Measurements from ENCODE around the gene MED15. TPM values are rescaled to one million over a fixed set of nuclear protein-coding genes. Genes with fewer than 3 reads are reported as not detected.

The MED15 gene
- total RNA-seq, 1 donor from 2014 or later: 20.5 TPM

DNA sequence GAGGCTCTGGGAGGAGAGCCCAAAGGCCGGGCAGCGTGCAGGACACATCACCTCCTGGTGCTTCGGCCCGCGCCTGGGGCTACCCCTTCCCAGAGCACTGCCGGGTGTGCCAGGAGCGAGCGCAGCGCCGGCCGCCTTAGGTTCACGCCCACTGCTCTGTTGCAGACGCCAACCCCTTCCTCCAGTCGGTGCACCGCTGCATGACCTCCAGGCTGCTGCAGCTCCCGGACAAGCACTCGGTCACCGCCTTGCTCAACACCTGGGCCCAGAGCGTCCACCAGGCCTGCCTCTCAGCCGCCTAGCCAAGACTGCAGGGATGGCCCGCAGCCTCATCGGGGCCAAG, 79.0 kb downstream of the MED15 start:
- Histone ChIP-seq H3K4me3 (ENCODE audit: low read depth, low read length) (no peak overlapping the region), H3K27me3 (ENCODE audit: control insufficient read depth, insufficient read depth, low read length) (no peaks in the 10 kb centered on the region), H3K36me3 (ENCODE audit: control insufficient read depth, insufficient read depth, low read length) (peaks cover 39% of the 10 kb centered on the region)
- no peak for FAIRE-seq
- TF ChIP-seq CTCF (IDR thresholded peaks at IDR 0.05; ENCODE audit: insufficient read depth, low read length, severe bottlenecking): no peak
- no peak for DNase-seq (ENCODE audit: low read depth)

DNA sequence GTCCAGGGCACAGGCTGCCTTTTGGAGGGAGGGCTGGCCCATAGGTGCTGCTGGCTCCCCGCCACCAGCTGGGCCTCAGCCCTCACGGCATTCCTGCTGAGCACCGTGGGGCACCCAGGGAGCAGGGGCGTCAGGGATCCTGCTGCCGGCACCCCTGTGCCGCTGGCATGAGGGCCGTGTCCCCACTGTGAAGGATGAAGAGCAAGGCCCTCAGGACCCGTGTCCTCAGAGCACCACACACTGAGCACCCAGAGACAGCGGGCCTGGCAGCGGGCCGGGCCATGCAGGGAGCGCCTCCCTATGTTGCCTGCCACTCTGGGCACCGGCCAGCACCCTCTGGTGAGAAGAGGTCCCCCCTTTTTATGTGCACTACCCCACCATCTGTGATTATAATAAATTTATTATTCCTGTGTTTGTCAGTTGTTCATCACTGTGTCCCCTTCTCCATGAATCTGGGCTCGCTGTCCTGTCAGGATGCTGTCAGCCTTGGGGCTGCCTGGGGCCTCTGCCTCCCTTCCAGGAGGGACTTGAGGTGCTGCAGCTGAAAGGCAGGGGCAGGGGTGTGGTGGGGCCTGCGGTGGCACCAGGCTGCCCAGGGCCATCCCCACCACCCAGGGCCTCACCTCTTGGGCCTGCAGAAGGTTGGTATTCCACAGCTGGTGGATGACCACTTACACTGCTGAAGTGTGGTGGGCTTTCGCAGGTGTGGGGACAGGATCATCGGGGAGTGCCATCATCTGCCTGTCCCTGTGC, 80.0 kb downstream of the MED15 start:
- Histone ChIP-seq H3K36me3 (ENCODE audit: control insufficient read depth, insufficient read depth, low read length) (peaks cover 33% of the 10 kb centered on the region), H3K27me3 (ENCODE audit: control insufficient read depth, insufficient read depth, low read length) (no peaks in the 10 kb centered on the region), H3K4me3 (ENCODE audit: low read depth, low read length) (no peak overlapping the region)
- DNase-seq (ENCODE audit: low read depth) (no peak), FAIRE-seq (no peak)
- TF ChIP-seq CTCF (IDR thresholded peaks at IDR 0.05; ENCODE audit: insufficient read depth, low read length, severe bottlenecking): no peak

- no peak overlapping the region for H3K4me3 ChIP-seq (ENCODE audit: low read depth, low read length)
- DNase-seq (ENCODE audit: low read depth) (no peak), FAIRE-seq (no peak)
- H3K36me3 ChIP-seq (ENCODE audit: control insufficient read depth, insufficient read depth, low read length): peaks cover 24% of the 10 kb centered on the region
- no peaks in the 10 kb centered on the region for H3K27me3 ChIP-seq (ENCODE audit: control insufficient read depth, insufficient read depth, low read length)
- no peak for TF ChIP-seq CTCF (IDR thresholded peaks at IDR 0.05; ENCODE audit: insufficient read depth, low read length, severe bottlenecking)
Measured at GRCh38 chr22:20588092-20588842, 80.9 kb downstream of the MED15 start.

GRCh38 chr22:20588843-20589581, 81.6 kb downstream of the MED15 start:
- FAIRE-seq: no peak
- peaks cover 21% of the 10 kb centered on the region for H3K36me3 ChIP-seq (ENCODE audit: control insufficient read depth, insufficient read depth, low read length)
- no peaks in the 10 kb centered on the region for H3K27me3 ChIP-seq (ENCODE audit: control insufficient read depth, insufficient read depth, low read length)
- DNase-seq (ENCODE audit: low read depth): peak; percentile 8
- no peak for TF ChIP-seq CTCF (IDR thresholded peaks at IDR 0.05; ENCODE audit: insufficient read depth, low read length, severe bottlenecking)
- no peak overlapping the region for H3K4me3 ChIP-seq (ENCODE audit: low read depth, low read length)

DNA sequence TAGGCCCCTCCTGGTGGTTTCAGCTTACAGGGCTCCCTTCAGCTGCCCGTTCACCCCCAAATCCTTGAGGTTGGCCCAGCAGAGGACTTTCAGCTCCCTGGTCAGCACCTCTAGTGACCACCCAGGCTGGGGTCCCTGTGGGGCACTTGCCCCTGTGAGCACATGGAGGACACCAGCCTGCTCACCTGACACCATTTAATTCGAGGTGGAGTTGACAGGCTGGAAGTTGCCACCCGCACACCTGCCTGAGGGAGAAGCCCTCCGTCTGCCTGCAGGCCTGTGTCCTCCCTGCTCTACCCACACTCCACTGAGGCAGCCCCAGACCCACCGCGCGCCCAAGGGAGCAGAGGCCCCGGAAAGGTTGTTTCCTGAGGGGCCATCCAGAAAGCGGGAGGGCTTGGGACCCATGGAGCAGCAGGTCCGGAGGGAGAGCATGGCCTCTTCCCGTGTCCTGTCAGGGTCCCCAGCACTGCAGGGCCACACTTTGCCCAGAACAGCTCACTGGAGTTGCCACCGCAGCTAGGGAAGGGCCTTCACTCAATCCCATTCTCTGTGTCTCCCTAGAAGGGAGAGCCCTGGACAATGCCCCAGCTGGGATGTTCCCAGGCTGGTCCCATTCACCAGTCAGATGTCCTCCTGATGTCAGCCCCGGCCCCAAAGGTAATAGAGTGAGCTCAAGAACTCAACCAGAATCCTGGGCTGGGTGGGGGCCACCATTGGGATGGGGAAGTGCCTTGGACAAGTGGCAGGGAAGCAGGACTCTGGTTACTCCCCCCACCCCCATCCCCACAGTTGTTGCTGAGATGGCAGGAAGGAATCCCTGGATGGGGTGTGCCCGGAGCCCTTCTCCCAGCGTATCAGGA, 82.4 kb downstream of the MED15 start:
- Histone ChIP-seq H3K4me3 (ENCODE audit: low read depth, low read length) (no peak overlapping the region), H3K27me3 (ENCODE audit: control insufficient read depth, insufficient read depth, low read length) (no peaks in the 10 kb centered on the region), H3K36me3 (ENCODE audit: control insufficient read depth, insufficient read depth, low read length) (peaks cover 14% of the 10 kb centered on the region)
- FAIRE-seq: peak; percentile 58
- no peak for TF ChIP-seq CTCF (IDR thresholded peaks at IDR 0.05; ENCODE audit: insufficient read depth, low read length, severe bottlenecking)
- DNase-seq (ENCODE audit: low read depth): no peak

Measured in bronchial epithelial cell (primary cell).